PFSK-1 (cell line): ENCODE results near the gene KIRREL3.

Experiments used
- FOXP2 ChIP-seq: optimal IDR thresholded peaks from 2 replicates; pipeline ENCODE3; 2011; ENCODE audit warnings: borderline replicate concordance, control low read depth, inconsistent platforms; ENCODE audit not compliant: insufficient read depth; ENCODE audit errors: extremely low read length, extremely low read depth
- POLR2AphosphoS5 ChIP-seq: IDR thresholded peaks from 2 replicates; pipeline ENCODE4 v1.6.1; 2012; ENCODE audit warnings: low read depth, mild to moderate bottlenecking, control low read depth, low read length, moderate library complexity
- REST ChIP-seq, 2 experiments: IDR thresholded peaks; 2 replicates each; pipeline versions ENCODE4 v1.6.1 to v1.8.0; 2011 to 2012; ENCODE audit warnings: low read depth in 2 of 2, low read length in 2 of 2, control low read depth in 1 of 2, inconsistent platforms in 1 of 2, mild to moderate bottlenecking in 1 of 2, moderate library complexity in 1 of 2; ENCODE audit not compliant: insufficient read depth in 1 of 2
- SIN3A ChIP-seq: IDR thresholded peaks from 2 replicates; pipeline ENCODE4 v1.6.1; 2012; ENCODE audit warnings: mild to moderate bottlenecking, low read length, moderate library complexity, borderline replicate concordance; ENCODE audit not compliant: insufficient read depth
- TAF1 ChIP-seq: IDR thresholded peaks from 2 replicates; pipeline ENCODE4 v1.6.1; 2012; ENCODE audit warnings: low read length, control low read depth, borderline replicate concordance; ENCODE audit not compliant: insufficient read depth

The KIRREL3 gene

GRCh38 chr11:126968915-126969314, 31.7 kb downstream of the KIRREL3 start:
- TF ChIP-seq SIN3A (no peak), POLR2AphosphoS5 (no peak), REST (IDR thresholded peaks at IDR 0.05; ENCODE audit: insufficient read depth in 1 of 2, low read depth in 2 of 2, low read length in 2 of 2) (no peak), TAF1 (no peak)

GRCh38 chr11:126965331-126965730, 35.2 kb downstream of the KIRREL3 start:
- no peak for TF ChIP-seq POLR2AphosphoS5
- TF ChIP-seq REST (IDR thresholded peaks at IDR 0.05; ENCODE audit: insufficient read depth in 1 of 2, low read depth in 2 of 2, low read length in 2 of 2), result no peak
- TF ChIP-seq SIN3A, result no peak
- TF ChIP-seq FOXP2, result no peak

GRCh38 chr11:126963603-126964363, 36.8 kb downstream of the KIRREL3 start:
- TF ChIP-seq SIN3A (no peak), TAF1 (no peak), FOXP2 (no peak)

- TF ChIP-seq FOXP2, result no peak
- no peak for TF ChIP-seq SIN3A
- no peak for TF ChIP-seq POLR2AphosphoS5
- no peak for TF ChIP-seq REST (IDR thresholded peaks at IDR 0.05; ENCODE audit: insufficient read depth in 1 of 2, low read depth in 2 of 2, low read length in 2 of 2)
- TF ChIP-seq TAF1, result no peak
These were observed 37.5 kb downstream of the KIRREL3 start for GRCh38 chr11:126963115-126963514.

- TF ChIP-seq TAF1, result no peak
- no peak for TF ChIP-seq FOXP2
- TF ChIP-seq REST (IDR thresholded peaks at IDR 0.05; ENCODE audit: insufficient read depth in 1 of 2, low read depth in 2 of 2, low read length in 2 of 2), result no peak
- no peak for TF ChIP-seq SIN3A
- TF ChIP-seq POLR2AphosphoS5, result no peak
These were observed 40.9 kb downstream of the KIRREL3 start for GRCh38 chr11:126959700-126960099.
